Medulla oblongata (tissue), 1 donor: ENCODE results near the gene MLC1.

ENCODE experiments used
- DNase-seq: peaks from one replicate; pipeline ENCODE4 v3.0.0-alpha.2; 2015; ENCODE audit errors: extremely low spot score

The MLC1 gene

GRCh38 chr22:50058061-50058905 lies 26.9 kb downstream of the MLC1 start, which contains the start of gene TTLL8:
Gene TTLL8, minus strand, starts transcription at chr22:50058298.
- no peak for DNase-seq

GRCh38 chr22:50057278-50058060 lies 27.8 kb downstream of the MLC1 start:
- DNase-seq, result no peak

- no peak for DNase-seq
These were observed 28.8 kb downstream of the MLC1 start for GRCh38 chr22:50056214-50056972.

- DNase-seq, result no peak
These were observed 31.4 kb downstream of the MLC1 start for GRCh38 chr22:50053861-50054260.

GRCh38 chr22:50051930-50052329 lies 33.3 kb downstream of the MLC1 start:
- DNase-seq, result no peak

GRCh38 chr22:50049299-50050195 lies 35.7 kb downstream of the MLC1 start:
- DNase-seq, result no peak

- no peak for DNase-seq
These were observed 36.4 kb downstream of the MLC1 start for GRCh38 chr22:50048836-50049235.

- no peak for DNase-seq
These were observed 37.0 kb downstream of the MLC1 start for GRCh38 chr22:50048061-50048765.

GRCh38 chr22:50047346-50047745 lies 37.9 kb downstream of the MLC1 start:
- DNase-seq, result no peak

- DNase-seq, result no peak
These were observed 38.6 kb downstream of the MLC1 start for GRCh38 chr22:50046481-50047245.

- DNase-seq, result no peak
These were observed 39.2 kb downstream of the MLC1 start for GRCh38 chr22:50046019-50046415.

GRCh38 chr22:50045211-50046018 lies 39.8 kb downstream of the MLC1 start:
- no peak for DNase-seq

GRCh38 chr22:50044485-50045118 lies 40.6 kb downstream of the MLC1 start:
- no peak for DNase-seq

- DNase-seq, result no peak
These were observed 43.7 kb downstream of the MLC1 start for GRCh38 chr22:50041361-50042065.

- DNase-seq, result no peak
These were observed 44.5 kb downstream of the MLC1 start for GRCh38 chr22:50040717-50041116.

GRCh38 chr22:50039669-50040443 lies 45.4 kb downstream of the MLC1 start:
- no peak for DNase-seq
